ENCODE results near the gene HTRA2.

HTRA2 gene

DNA sequence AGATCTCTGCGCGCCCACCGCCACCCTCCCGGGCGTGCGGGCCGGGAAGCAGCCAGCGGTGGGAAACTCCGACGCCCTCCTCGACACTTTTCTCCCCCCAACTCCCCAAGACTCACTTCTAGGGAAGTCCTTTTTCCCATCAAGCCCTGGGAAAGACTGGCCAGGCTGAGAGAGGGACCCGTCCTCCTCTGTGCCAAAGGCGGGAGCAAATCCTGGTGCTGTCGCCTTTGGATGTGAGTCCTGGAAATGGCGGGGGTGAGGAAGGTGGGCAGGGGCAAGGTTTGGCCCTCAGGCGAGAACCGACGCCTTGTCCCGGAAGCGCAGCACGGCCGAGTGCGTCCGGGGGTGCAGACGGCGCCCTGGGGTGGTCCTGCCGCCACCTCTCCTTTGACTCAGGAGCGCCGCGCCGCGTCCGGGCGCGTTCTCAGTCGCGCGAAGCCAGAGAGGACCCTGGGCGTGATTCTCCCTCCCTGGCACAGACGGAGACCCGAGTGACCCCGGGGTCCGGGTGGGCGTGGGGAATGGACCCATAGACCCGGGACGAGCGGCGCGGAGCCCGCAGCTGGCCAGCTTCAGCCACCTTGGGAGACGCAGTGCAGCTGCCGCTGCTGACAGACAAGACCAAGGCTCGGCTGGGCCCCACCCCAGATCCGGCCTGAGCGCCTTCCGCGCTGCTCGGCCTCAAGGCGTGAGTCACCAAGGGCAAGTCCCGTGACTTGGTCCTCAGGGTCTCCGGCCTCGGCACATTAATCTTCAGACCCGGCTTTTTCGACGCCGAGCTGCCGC, 26.8 kb upstream of the HTRA2 start:
- H3K9me3 ChIP-seq (ENCODE audit: low read length) = no peaks in the 10 kb centered on the region
- no peak overlapping the region for H3K9ac ChIP-seq (ENCODE audit: low read length)
- peaks cover 14% of the 10 kb centered on the region for H3K36me3 ChIP-seq (ENCODE audit: insufficient read depth, low read length)
- peaks cover 29% of the 10 kb centered on the region for H3K4me1 ChIP-seq (ENCODE audit: insufficient read depth, low read length)
- no peak overlapping the region for H3K27ac ChIP-seq (ENCODE audit: low read depth, low read length)
- H3K4me3 ChIP-seq (ENCODE audit: low read depth in 1 of 2, low read length in 2 of 2) = peak overlapping the region; percentile 43 to 45
- H3K27me3 ChIP-seq (ENCODE audit: control insufficient read depth in 1 of 2, insufficient read depth in 2 of 2, low read length in 2 of 2) = peaks cover 24 to 71% of the 10 kb centered on the region in 2 donors

DNA sequence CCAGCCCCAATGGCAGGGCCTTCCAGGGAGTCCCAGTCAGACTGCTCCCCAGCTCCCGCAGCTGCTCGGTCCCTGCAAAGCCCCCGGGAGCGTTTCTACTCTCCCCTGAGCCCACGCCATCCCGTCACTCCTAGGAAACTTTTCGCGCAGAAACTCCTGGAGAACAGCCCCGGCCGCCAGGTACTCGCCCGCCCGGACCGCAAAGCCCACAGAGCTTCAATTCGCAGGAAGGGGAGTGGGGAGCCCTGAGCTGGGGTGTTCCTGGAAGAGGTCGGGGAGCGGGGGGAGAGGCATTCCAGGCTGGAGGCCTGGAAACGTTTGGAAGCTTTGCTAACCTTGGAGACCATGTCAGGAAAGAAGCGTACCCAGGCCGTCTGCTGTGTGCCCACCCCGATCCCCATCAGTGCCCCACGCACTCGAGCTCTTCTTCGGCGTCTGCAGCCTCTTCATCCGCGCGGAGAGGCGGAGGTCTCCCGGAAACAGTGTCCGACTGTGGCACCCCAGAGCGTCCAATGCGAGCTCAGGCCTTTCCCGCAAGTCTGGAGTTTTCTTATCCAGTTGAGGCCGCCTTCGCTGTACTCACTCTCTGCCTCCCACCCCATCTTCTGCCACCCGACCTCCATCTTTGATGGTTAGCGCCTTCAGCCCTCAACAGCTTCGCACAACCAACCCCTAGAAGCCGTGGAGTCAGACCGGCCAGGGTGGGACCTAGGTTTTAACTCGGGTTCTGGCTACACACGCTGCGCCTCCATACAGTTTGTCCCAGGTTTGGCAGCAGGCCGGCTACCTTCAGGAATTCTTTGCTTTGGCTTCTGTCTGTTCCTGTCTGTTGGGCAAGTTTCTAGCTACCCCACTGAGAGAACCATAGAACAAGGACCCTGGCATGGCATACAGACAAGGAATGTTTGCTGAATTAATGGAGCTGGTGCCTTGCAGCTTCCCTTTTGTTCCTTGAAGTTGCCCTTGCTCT, 25.9 kb upstream of the HTRA2 start:
- Histone ChIP-seq H3K4me3 (ENCODE audit: low read depth in 1 of 2, low read length in 2 of 2) (peak overlapping the region; percentile 35 to 45), H3K27me3 (ENCODE audit: control insufficient read depth in 1 of 2, insufficient read depth in 2 of 2, low read length in 2 of 2) (peaks cover 18 to 62% of the 10 kb centered on the region in 2 donors), H3K9ac (ENCODE audit: low read length) (no peak overlapping the region), H3K4me1 (ENCODE audit: insufficient read depth, low read length) (peaks cover 27% of the 10 kb centered on the region), H3K36me3 (ENCODE audit: insufficient read depth, low read length) (peaks cover 14% of the 10 kb centered on the region), H3K27ac (ENCODE audit: low read depth, low read length) (peak overlapping the region; percentile 45), H3K9me3 (ENCODE audit: low read length) (no peaks in the 10 kb centered on the region)

DNA sequence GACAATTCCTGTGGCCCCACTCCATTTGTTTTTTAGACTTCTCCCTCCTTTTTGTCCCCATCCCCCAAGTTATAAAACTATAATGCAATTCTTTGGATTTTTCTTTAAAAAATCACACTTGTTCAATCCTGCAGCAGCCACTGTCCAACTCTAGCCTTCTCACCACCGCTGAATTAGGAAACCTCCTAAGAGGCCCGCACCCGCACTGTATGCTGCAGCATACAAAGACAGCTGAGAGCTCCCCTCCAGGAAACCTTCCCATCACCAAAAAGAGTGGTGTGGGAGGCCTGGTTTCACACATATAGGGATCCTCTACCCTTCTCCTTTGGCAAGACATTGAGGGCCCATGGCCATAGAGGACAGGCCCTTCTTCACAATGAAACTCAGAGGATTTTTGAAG, 25.1 kb upstream of the HTRA2 start:
- peak overlapping the region in 1 of 2 donors; percentile 45 for H3K4me3 ChIP-seq (ENCODE audit: low read depth in 1 of 2, low read length in 2 of 2)
- H3K4me1 ChIP-seq (ENCODE audit: insufficient read depth, low read length) = peaks cover 24% of the 10 kb centered on the region

DNA sequence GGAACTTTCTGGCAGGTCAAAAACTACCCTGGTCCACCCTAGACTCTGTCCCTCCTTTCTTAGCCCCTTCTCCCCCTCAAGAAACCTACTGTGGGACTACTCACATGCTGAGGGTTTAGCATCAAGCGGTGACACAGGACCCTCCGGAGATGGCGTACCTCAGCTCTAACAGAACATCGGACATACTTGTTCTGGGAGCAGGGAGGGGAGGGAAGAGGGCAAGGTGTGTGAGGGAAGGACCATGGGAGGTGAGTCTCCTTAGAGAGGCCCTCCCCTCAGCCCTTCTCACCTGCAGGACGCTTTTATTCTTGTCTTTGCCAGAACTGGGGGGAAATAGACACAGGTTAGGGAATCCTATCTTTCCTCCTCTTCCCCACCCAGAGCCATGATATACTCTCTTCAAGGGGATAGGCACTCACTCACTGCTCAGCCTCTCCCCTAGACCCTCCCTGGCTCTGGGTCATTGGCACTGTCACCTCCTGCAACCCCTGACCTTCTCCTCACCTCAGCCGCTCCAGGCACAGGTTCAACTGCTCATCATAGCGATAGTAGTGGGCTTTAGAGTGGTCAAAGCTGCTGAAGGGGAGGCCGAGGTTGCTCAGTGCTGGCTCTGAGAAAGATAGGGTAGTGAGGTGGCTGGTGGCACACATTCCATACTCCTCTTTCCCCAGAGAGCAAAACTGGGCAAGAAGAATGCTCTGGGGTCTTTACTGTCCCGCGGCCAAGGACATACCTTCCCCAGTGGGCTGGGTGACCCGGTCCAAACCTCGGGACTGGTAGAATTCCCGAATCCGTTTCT, 24.1 kb upstream of the HTRA2 start:
- peaks cover 10 to 53% of the 10 kb centered on the region in 2 donors for H3K27me3 ChIP-seq (ENCODE audit: control insufficient read depth in 1 of 2, insufficient read depth in 2 of 2, low read length in 2 of 2)
- H3K4me1 ChIP-seq (ENCODE audit: insufficient read depth, low read length) = peaks cover 24% of the 10 kb centered on the region
- H3K4me3 ChIP-seq (ENCODE audit: low read depth in 1 of 2, low read length in 2 of 2) = no peak overlapping the region
- no peaks in the 10 kb centered on the region for H3K9me3 ChIP-seq (ENCODE audit: low read length)
- H3K9ac ChIP-seq (ENCODE audit: low read length) = no peak overlapping the region
- H3K27ac ChIP-seq (ENCODE audit: low read depth, low read length) = no peak overlapping the region
- H3K36me3 ChIP-seq (ENCODE audit: insufficient read depth, low read length) = peaks cover 14% of the 10 kb centered on the region

More for the DNA sequence above, 25.1 kb upstream of the HTRA2 start:
- Histone ChIP-seq H3K9me3 (ENCODE audit: low read length) (no peaks in the 10 kb centered on the region), H3K27me3 (ENCODE audit: control insufficient read depth in 1 of 2, insufficient read depth in 2 of 2, low read length in 2 of 2) (peaks cover 18 to 55% of the 10 kb centered on the region in 2 donors), H3K27ac (ENCODE audit: low read depth, low read length) (no peak overlapping the region), H3K9ac (ENCODE audit: low read length) (no peak overlapping the region), H3K36me3 (ENCODE audit: insufficient read depth, low read length) (peaks cover 14% of the 10 kb centered on the region)

DNA sequence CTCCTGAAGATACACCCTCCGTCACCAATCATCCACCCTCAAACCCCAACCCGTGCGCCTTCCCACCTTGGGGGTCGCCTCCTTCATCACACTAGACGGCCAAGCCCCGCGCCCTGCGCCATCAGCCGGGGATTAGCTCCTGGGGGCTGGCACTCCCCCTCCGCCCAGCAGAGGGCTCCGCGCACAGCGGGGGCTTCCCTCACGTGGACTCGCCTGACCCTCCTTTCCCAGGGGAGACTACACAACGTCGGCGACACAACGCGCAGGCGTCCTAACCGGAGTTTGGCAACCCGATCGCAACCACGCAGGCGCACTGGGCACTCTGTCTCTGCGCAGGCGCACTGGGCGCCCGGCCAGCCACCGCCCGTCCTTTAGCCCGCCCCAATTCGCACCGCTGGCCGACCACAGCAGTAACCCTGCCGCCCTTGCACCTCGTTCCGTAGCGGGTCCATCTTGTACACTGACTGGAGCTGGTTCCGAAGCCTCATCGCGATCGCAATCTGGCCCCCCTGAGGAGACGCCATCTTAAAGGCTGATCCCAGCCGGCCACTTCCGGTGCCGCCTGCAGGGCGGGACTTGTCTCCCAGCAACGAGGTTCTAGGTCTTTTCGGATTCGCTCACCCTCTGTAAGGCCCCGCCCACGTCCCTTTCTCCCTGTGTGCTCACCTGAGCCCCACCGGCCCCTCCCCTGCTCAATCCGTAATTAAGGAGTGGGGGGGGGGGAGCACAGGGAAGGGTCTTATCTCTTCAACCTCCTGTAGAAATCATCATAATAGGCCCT, 22.4 kb upstream of the HTRA2 start, which contains the start of gene PCGF1:
PCGF1 (minus strand) TSS at position 551 of the 781 bp plus-strand sequence; CDS start at position 524, 27 bp downstream.
- H3K36me3 ChIP-seq (ENCODE audit: insufficient read depth, low read length) = peaks cover 14% of the 10 kb centered on the region
- H3K9ac ChIP-seq (ENCODE audit: low read length) = peak within 1 kb of the TSS; percentile 73
- no peaks in the 10 kb centered on the region for H3K9me3 ChIP-seq (ENCODE audit: low read length)
- H3K4me3 ChIP-seq (ENCODE audit: low read depth in 1 of 2, low read length in 2 of 2) = peak within 1 kb of the TSS; percentile 75 to 77
- peak within 1 kb of the TSS; percentile 89 for H3K27ac ChIP-seq (ENCODE audit: low read depth, low read length)
- H3K27me3 ChIP-seq (ENCODE audit: control insufficient read depth in 1 of 2, insufficient read depth in 2 of 2, low read length in 2 of 2) = peaks cover 16 to 50% of the 10 kb centered on the region in 2 donors
- H3K4me1 ChIP-seq (ENCODE audit: insufficient read depth, low read length) = peaks cover 24% of the 10 kb centered on the region

DNA sequence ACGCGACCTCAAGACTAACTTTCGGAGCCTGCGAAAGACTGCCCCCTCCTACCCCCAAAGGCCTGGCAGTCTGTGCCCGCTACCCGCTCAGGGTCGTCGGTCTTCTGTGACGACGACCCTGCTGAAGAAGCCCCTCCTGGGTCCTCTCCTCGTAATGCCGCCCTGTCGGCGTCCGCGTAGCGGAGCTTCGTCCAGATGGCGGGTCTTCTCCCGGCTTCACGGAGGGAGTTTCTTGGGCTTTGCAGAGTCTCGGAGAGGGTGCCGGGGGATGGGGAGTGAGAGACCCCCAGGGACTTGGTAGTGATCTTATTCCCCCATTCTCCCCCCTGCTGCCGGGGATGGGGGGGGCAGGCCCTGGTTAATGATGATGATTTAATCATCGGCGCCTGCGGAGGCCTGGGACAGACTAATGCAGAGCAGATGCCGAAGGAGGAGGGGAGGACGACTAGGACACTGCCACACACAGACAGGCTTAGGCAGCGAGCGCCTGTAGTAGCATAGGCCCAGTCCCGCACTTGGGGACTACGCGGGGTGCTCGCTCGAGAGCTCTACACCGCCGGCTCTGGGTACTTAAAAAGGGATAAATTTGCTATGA, 21.7 kb upstream of the HTRA2 start:
- Histone ChIP-seq H3K9me3 (ENCODE audit: low read length) (no peaks in the 10 kb centered on the region), H3K9ac (ENCODE audit: low read length) (no peak overlapping the region), H3K27me3 (ENCODE audit: control insufficient read depth in 1 of 2, insufficient read depth in 2 of 2, low read length in 2 of 2) (peaks cover 21 to 50% of the 10 kb centered on the region in 2 donors), H3K27ac (ENCODE audit: low read depth, low read length) (peak overlapping the region; percentile 89), H3K4me3 (ENCODE audit: low read depth in 1 of 2, low read length in 2 of 2) (peak overlapping the region; percentile 75 to 77), H3K36me3 (ENCODE audit: insufficient read depth, low read length) (peaks cover 14% of the 10 kb centered on the region), H3K4me1 (ENCODE audit: insufficient read depth, low read length) (peaks cover 24% of the 10 kb centered on the region)

- Histone ChIP-seq H3K4me3 (ENCODE audit: low read depth in 1 of 2, low read length in 2 of 2) (no peak overlapping the region), H3K36me3 (ENCODE audit: insufficient read depth, low read length) (peaks cover 3% of the 10 kb centered on the region), H3K4me1 (ENCODE audit: insufficient read depth, low read length) (peaks cover 29% of the 10 kb centered on the region), H3K27me3 (ENCODE audit: control insufficient read depth in 1 of 2, insufficient read depth in 2 of 2, low read length in 2 of 2) (peaks cover 31 to 53% of the 10 kb centered on the region in 2 donors), H3K9ac (ENCODE audit: low read length) (no peak overlapping the region), H3K9me3 (ENCODE audit: low read length) (no peaks in the 10 kb centered on the region), H3K27ac (ENCODE audit: low read depth, low read length) (no peak overlapping the region)
These were observed 19.5 kb upstream of the HTRA2 start for GRCh38 chr2:74510272-74510671.

DNA sequence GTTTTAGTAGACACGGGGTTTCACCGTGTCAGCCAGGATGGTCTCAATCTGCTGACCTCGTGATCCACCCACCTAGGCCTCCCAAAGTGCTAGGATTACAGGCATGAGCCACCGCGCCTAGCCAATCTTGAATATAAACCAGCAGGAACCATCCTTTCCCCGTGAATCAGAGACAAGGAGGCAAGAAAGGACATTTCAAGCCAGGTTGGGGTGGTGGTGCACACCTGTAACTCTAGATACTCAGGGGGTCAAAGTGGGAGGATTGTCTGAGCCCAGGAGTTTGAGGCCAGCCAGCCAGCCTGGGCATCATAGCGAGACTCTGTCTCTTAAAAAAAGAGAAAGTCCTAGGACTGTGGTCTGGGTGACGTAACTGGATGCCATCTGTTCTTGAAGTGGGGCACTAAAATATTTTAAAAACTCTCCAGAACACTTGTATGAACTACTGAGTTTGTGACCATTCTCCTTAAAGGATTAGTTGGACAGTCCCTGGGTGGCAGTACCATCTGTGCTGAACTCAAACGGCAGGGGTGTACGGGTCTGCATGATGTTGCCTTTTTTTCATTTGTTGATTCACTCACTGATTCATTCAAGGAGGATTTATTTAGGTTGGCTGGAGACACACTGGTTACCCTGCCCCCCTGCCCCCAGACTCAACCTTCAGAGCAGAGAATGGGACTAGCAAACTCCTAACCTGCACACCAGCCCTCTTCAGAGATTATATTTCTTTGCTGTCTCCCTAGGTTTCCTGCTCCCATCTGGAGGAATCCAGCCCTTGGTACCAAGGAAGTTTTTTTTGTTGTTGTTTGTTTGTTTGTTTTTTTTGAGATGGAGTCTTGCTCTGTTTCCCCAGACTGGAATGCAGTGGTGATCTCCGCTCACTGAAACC, 18.4 kb upstream of the HTRA2 start:
- H3K27ac ChIP-seq (ENCODE audit: low read depth, low read length) = no peak overlapping the region
- no peak overlapping the region for H3K9ac ChIP-seq (ENCODE audit: low read length)
- no peak overlapping the region for H3K4me3 ChIP-seq (ENCODE audit: low read depth in 1 of 2, low read length in 2 of 2)
- H3K36me3 ChIP-seq (ENCODE audit: insufficient read depth, low read length) = no peaks in the 10 kb centered on the region
- H3K4me1 ChIP-seq (ENCODE audit: insufficient read depth, low read length) = peaks cover 19% of the 10 kb centered on the region
- H3K27me3 ChIP-seq (ENCODE audit: control insufficient read depth in 1 of 2, insufficient read depth in 2 of 2, low read length in 2 of 2) = peaks cover 39 to 63% of the 10 kb centered on the region in 2 donors
- H3K9me3 ChIP-seq (ENCODE audit: low read length) = no peaks in the 10 kb centered on the region

GRCh38 chr2:74512744-74513604, 16.8 kb upstream of the HTRA2 start:
- Histone ChIP-seq H3K36me3 (ENCODE audit: insufficient read depth, low read length) (no peaks in the 10 kb centered on the region), H3K4me1 (ENCODE audit: insufficient read depth, low read length) (peaks cover 10% of the 10 kb centered on the region), H3K9me3 (ENCODE audit: low read length) (no peaks in the 10 kb centered on the region), H3K4me3 (ENCODE audit: low read depth in 1 of 2, low read length in 2 of 2) (no peak overlapping the region), H3K27me3 (ENCODE audit: control insufficient read depth in 1 of 2, insufficient read depth in 2 of 2, low read length in 2 of 2) (peaks cover 55 to 80% of the 10 kb centered on the region in 2 donors), H3K27ac (ENCODE audit: low read depth, low read length) (no peak overlapping the region), H3K9ac (ENCODE audit: low read length) (no peak overlapping the region)
